Testis (tissue), 3 donors: Measurements from ENCODE around the gene PTRH1. TPM values are rescaled to one million over a fixed set of nuclear protein-coding genes. Genes with fewer than 3 reads are reported as not detected.

Source experiments
- DNase-seq: peaks from one replicate; pipeline ENCODE4 v3.0.0-alpha.2; 2019
- H3K27ac ChIP-seq, 2 donors: fragments of 200-600 bp; sonication (generic); one replicate each; pipeline ENCODE4 v1.5.1; 2019
- H3K27me3 ChIP-seq: fragments of 200-600 bp; sonication (generic); one replicate; pipeline ENCODE4 v1.5.1; 2019
- H3K36me3 ChIP-seq: fragments of 200-600 bp; sonication (generic); one replicate; pipeline ENCODE4 v1.5.1; 2017; ENCODE audit warnings: low read depth; ENCODE audit errors: missing control alignments
- H3K4me1 ChIP-seq: fragments of 200-600 bp; sonication (generic); one replicate; pipeline ENCODE4 v1.5.1; 2019
- H3K4me3 ChIP-seq, 2 donors: fragments of 200-600 bp; sonication (generic); one replicate each; pipeline ENCODE4 v1.5.1; 2017 to 2019
- H3K9me3 ChIP-seq: fragments of 200-600 bp; sonication (generic); one replicate; pipeline ENCODE4 v1.5.1; 2017
- POLR2A ChIP-seq: fragments of 450-650 bp; IDR thresholded peaks from one replicate; pipeline ENCODE4 v1.6.1; 2017; ENCODE audit warnings: antibody characterized with exemption, mild to moderate bottlenecking, moderate library complexity
- WGBS, 2 donors: methylation state at CpG; one replicate each; pipeline ENCODE4 v1.1.5; 2018; 5-methylcytosine and 5-hydroxymethylcytosine counted together
- intact Hi-C: fragments of 100-400 bp; cut with DNase I; formaldehyde crosslinking; loops from one replicate; pipeline ENCODE4 v1.15.1; 2023; ENCODE audit warnings: low total_unique reads
- polyA plus RNA-seq: library from polyadenylated mRNA; stranded (reverse); fragments of 350-450 nt; fragmentation: Illumina TruSeq; extraction: RNeasy Lipid Tissue Mini Kit (QIAGEN cat#74804); gene quantifications from one replicate; pipeline ENCODE4 v1.2.3, GENCODE V29; 2014; ENCODE audit warnings: low read depth, low replicate concordance; ENCODE audit not compliant: insufficient read depth
- total RNA-seq, 2 donors: library from RNA; depleted of rRNA; stranded (reverse); fragments of >200 nt; gene quantifications; one replicate each; pipeline ENCODE4 v1.2.3, GENCODE V29; 2016
- TF ChIP-seq, protein P1 (sequence below), 3 experiments: fragments of 450-650 bp in 2 of 3; fragments of 200-600 bp in 1 of 3; sonication (generic) in 1 of 3; IDR thresholded peaks; one replicate each; pipeline ENCODE4 v1.5.1; 2016 to 2019; ENCODE audit warnings: antibody characterized with exemption in 3 of 3, mild to moderate bottlenecking in 2 of 3, moderate library complexity in 1 of 3

Gene PTRH1
- total and polyA plus RNA-seq, 3 donors from 2014 or later, result 18.2 to 24.5 (median 19.0) TPM

DNA sequence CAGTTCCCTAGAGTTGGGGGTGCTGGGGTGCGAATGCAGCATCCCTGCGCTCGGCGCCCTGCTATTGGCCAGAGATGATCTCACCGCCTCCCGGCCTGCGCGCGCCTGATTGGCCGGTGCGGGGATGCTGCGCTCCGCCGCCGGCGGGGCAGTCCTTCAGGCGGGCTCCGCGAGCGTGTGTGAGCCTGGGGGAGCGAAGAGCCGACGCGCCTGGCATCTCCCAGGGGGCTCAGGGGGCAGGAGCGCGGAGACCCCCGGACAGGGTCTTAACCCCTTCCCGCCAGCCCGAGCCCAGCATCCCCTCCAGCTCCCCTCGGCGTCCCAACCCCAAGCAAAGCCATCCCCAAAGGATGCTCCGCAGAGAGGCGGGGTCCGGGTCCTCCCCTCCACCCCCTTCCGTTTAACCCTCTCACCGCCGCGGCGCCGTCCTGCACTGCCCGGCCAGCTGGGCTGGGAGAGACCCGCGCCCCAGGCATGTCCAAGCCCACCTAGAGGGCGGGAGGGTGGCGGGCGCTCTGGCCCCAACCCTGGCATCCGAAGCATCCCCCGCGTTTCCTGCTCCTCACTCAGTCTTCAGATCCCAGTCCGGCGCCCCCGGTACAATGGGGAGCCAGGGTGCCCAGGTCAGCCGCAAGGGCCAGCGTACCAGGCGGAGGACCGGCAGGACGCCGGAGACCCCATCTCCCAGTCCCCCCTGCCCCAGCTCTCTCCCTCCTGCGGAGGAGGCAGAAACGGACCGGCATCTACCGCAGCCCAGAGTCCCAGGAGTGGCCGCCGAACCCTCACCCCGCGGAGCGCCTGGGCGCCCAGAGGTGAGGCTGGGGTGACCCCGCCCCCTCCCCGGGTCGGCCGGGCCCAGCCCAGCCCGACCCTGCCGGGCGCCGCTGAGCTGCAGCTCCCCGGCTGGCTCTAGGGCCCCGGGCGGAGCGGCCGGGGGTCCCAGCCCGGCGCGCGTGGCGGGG lies 38.9 kb upstream of the PTRH1 start:
- WGBS, 2 donors, result 16 to 17% methylated on average over 43 to 58 of the region's 86 CpGs
- H3K27ac ChIP-seq, result no peak overlapping the region
- DNase-seq, result no peak
- intact Hi-C loops, result no loop called here
- H3K27me3 ChIP-seq, result no peaks in the 10 kb centered on the region
- H3K9me3 ChIP-seq, result no peaks in the 10 kb centered on the region
- TF ChIP-seq, protein P1, sequence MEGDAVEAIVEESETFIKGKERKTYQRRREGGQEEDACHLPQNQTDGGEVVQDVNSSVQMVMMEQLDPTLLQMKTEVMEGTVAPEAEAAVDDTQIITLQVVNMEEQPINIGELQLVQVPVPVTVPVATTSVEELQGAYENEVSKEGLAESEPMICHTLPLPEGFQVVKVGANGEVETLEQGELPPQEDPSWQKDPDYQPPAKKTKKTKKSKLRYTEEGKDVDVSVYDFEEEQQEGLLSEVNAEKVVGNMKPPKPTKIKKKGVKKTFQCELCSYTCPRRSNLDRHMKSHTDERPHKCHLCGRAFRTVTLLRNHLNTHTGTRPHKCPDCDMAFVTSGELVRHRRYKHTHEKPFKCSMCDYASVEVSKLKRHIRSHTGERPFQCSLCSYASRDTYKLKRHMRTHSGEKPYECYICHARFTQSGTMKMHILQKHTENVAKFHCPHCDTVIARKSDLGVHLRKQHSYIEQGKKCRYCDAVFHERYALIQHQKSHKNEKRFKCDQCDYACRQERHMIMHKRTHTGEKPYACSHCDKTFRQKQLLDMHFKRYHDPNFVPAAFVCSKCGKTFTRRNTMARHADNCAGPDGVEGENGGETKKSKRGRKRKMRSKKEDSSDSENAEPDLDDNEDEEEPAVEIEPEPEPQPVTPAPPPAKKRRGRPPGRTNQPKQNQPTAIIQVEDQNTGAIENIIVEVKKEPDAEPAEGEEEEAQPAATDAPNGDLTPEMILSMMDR (IDR thresholded peaks at IDR 0.05), result no peak
- no peak for TF ChIP-seq POLR2A
- peak overlapping the region; percentile 9 to 26 for H3K4me3 ChIP-seq
- H3K4me1 ChIP-seq, result no peaks in the 10 kb centered on the region
- no peaks in the 10 kb centered on the region for H3K36me3 ChIP-seq

DNA sequence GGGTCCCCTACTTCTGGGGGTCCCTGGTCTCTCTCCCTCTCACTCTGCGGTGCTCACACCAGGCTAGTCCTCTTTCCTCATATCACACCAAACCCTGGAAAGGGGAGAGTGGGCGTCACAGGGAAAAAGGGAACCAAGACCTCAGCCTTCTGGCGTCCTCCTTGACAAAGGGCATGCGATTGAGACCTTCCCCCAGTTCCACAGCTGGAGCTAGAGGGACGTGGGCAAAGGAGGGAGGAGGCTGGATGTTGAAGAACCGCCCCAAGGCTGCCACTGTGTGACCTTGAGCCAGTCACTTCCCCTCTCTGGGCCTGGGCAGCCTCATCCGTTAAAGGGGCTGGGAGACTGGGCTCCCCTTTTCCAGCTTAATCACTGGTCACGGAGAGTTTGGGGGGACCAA lies 38.2 kb upstream of the PTRH1 start:
- 44 to 69% methylated on average over 8 of the region's 8 CpGs for WGBS, 2 donors
- Histone ChIP-seq H3K4me1 (no peaks in the 10 kb centered on the region), H3K4me3 (no peak overlapping the region), H3K27me3 (no peaks in the 10 kb centered on the region), H3K36me3 (no peaks in the 10 kb centered on the region), H3K27ac (no peak overlapping the region), H3K9me3 (no peaks in the 10 kb centered on the region)
- TF ChIP-seq, protein P1 (IDR thresholded peaks at IDR 0.05), result no peak
- no peak for TF ChIP-seq POLR2A
- no peak for DNase-seq
- intact Hi-C loops, result no loop called here

DNA sequence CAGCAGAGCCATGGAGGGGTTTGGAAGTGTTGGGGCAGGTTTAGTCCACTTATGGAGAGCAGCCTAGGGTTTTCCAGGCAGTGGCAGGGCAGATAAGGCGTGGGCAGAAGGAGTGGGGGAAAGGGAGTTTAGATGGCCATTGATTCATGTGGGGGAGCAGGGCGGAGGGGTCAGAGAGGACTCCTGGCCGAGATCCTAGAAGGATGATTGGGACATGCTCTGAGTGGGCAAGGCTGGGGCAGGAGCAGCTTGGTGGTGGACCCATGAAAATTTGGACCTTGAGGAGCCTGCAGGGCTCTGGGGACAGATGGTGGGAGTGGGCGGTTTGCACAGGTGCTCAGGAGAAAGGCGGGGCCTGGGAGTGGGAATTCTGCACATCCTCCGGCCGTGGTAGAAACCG lies 37.7 kb upstream of the PTRH1 start:
- no peak for DNase-seq

DNA sequence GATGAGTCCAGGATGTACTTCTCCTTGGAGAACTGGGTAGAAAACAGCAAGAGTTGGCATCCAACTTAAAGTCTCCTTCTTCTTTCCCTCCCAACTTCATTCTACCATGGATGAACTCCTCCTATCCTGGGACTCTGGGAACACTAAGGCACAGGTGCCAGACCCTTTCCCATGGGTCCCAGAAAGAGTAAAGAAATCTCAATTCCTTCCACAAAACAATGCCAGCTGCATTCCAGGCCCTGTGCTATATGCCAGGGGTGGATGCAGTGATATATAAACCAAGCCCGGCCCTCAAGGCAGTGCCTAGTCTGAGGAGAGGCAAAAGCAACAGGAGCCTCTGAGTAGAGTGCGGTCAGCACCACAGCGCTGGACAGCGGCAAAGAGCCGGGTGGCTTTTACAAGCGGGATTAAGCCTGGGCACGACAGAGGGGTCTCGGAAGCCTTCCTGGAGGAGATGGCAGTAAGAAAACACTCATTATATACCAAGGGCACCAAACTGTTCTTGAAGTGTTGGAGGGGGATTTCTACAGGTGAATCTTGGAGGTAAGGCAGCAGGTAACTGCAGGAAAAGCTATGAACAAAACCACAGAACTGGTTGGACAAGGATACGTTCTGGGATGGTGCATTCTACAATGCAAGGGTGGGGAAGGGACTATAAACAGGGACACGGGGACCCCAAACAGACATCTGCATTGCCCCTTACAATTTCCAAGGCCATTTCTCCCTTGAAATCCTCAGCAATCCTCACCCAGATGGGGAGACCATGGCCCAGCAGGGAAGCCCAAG lies 36.0 kb upstream of the PTRH1 start:
- DNase-seq, result no peak
- no peaks in the 10 kb centered on the region for H3K9me3 ChIP-seq
- no peaks in the 10 kb centered on the region for H3K4me1 ChIP-seq
- intact Hi-C loops, result no loop called here
- WGBS, 2 donors, result 34 to 45% methylated on average over 10 of the region's 10 CpGs
- H3K4me3 ChIP-seq, result no peak overlapping the region
- no peaks in the 10 kb centered on the region for H3K27me3 ChIP-seq
- H3K36me3 ChIP-seq, result no peaks in the 10 kb centered on the region
- TF ChIP-seq, protein P1 (IDR thresholded peaks at IDR 0.05), result no peak
- H3K27ac ChIP-seq, result no peak overlapping the region

More for the DNA sequence above, 37.7 kb upstream of the PTRH1 start:
- no peak overlapping the region for H3K4me3 ChIP-seq
- H3K27me3 ChIP-seq, result no peaks in the 10 kb centered on the region
- no peaks in the 10 kb centered on the region for H3K9me3 ChIP-seq
- TF ChIP-seq POLR2A, result no peak
- TF ChIP-seq, protein P1 (IDR thresholded peaks at IDR 0.05), result no peak
- WGBS, 2 donors, result 68 to 71% methylated on average over 8 of the region's 8 CpGs
- H3K4me1 ChIP-seq, result no peaks in the 10 kb centered on the region
- intact Hi-C loops, result no loop called here
- H3K36me3 ChIP-seq, result no peaks in the 10 kb centered on the region
- H3K27ac ChIP-seq, result no peak overlapping the region
